ENCODE measurements around the gene FPR2.

DNA sequence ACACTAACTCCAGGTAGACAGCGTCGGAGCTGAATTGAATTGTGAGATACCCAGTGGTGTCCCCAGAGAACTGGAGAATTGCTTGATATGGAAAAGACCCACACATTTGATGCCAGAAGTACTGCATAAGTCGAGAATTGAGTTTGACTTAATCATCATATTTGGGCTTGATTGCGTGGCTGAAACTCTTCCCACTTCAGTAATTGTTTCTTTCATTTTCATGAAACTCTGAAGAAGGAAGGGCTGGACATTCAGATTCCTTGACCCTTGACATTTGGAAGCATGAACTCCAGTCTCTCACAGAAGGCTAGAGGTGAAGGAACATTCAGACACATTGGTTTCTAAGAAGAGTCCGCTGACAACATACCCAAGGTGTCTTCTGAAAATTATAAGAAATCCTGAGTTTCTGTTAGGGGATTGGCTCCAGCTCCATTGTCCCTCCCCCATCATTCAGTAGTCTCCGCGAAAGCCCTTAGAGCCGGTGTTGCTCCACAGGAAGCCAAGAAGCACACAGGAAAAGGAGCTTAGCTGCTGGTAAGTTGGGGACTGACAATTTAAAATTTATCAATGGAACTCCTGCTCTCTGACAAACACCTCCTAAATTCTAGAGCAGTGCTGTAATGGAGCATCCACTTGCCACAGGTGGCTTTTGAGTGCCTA is at the start of gene FPR2:
- TF ChIP-seq, protein P1, sequence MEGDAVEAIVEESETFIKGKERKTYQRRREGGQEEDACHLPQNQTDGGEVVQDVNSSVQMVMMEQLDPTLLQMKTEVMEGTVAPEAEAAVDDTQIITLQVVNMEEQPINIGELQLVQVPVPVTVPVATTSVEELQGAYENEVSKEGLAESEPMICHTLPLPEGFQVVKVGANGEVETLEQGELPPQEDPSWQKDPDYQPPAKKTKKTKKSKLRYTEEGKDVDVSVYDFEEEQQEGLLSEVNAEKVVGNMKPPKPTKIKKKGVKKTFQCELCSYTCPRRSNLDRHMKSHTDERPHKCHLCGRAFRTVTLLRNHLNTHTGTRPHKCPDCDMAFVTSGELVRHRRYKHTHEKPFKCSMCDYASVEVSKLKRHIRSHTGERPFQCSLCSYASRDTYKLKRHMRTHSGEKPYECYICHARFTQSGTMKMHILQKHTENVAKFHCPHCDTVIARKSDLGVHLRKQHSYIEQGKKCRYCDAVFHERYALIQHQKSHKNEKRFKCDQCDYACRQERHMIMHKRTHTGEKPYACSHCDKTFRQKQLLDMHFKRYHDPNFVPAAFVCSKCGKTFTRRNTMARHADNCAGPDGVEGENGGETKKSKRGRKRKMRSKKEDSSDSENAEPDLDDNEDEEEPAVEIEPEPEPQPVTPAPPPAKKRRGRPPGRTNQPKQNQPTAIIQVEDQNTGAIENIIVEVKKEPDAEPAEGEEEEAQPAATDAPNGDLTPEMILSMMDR (IDR thresholded peaks at IDR 0.05; ENCODE audit: low read depth, low read length, missing input control): no peak
- TF ChIP-seq, protein P2, sequence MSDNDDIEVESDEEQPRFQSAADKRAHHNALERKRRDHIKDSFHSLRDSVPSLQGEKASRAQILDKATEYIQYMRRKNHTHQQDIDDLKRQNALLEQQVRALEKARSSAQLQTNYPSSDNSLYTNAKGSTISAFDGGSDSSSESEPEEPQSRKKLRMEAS (IDR thresholded peaks at IDR 0.05): no peak
- no peak for TF ChIP-seq TAF1 (conservative IDR thresholded peaks at IDR 0.05)
- TF ChIP-seq HNF4G (IDR thresholded peaks at IDR 0.05): no peak
- no peak for TF ChIP-seq EGR1 (IDR thresholded peaks at IDR 0.05; ENCODE audit: low read depth in 2 of 2)
- TF ChIP-seq JUND (IDR thresholded peaks at IDR 0.05): no peak
- no peak for TF ChIP-seq GABPA (IDR thresholded peaks at IDR 0.05 in 1 of 2, conservative IDR thresholded peaks at IDR 0.05 in 1 of 2)
- no peak for TF ChIP-seq REST (IDR thresholded peaks at IDR 0.05)
